Fibroblast of lung (primary cell): ENCODE results near the gene DDAH1. TPM values are rescaled to one million over a fixed set of nuclear protein-coding genes. Genes with fewer than 3 reads are reported as not detected.

Experiments used
- DNase-seq, 2 donors: peaks; one replicate each; pipeline versions ENCODE4 v3.0.0 to v3.0.0-alpha.2; 2010; ENCODE audit warnings: low read depth in 2 of 2
- H2AFZ ChIP-seq: 2 replicates; pipeline ENCODE4 v1.5.1; 2012; ENCODE audit warnings: low read length, control low read depth, inconsistent platforms
- H3K27ac ChIP-seq: 2 replicates; pipeline ENCODE4 v1.5.1; 2011; ENCODE audit warnings: low read length, control low read depth; ENCODE audit not compliant: insufficient read depth
- H3K27me3 ChIP-seq: 2 replicates; pipeline ENCODE4 v1.5.1; 2011; ENCODE audit warnings: mild to moderate bottlenecking, low read length; ENCODE audit not compliant: control insufficient read depth, insufficient read depth
- H3K36me3 ChIP-seq: 2 replicates; pipeline ENCODE4 v1.5.1; 2011; ENCODE audit warnings: low read length; ENCODE audit not compliant: control insufficient read depth, insufficient read depth
- H3K4me1 ChIP-seq: 2 replicates; pipeline ENCODE4 v1.5.1; 2011; ENCODE audit warnings: low read length; ENCODE audit not compliant: control insufficient read depth, insufficient read depth; ENCODE audit errors: extremely low read depth
- H3K4me2 ChIP-seq: 2 replicates; pipeline ENCODE4 v1.5.1; 2011; ENCODE audit warnings: low read length, control low read depth; ENCODE audit not compliant: insufficient read depth; ENCODE audit errors: extremely low read depth
- H3K4me3 ChIP-seq, 4 experiments: fragments of 200-600 bp in 1 of 4; sonication (generic) in 1 of 4; replicated peaks in 1 of 4; 2 replicates each; pipeline ENCODE4 v1.5.1; 2011 to 2016; ENCODE audit warnings: low read length in 4 of 4, low read depth in 3 of 4, mild to moderate bottlenecking in 3 of 4, control low read depth in 2 of 4, inconsistent platforms in 1 of 4, mixed read lengths in 1 of 4; ENCODE audit not compliant: insufficient read depth in 1 of 4; ENCODE audit errors: control extremely low read depth in 1 of 4
- H3K79me2 ChIP-seq: 2 replicates; pipeline ENCODE4 v1.5.1; 2012; ENCODE audit warnings: mild to moderate bottlenecking, low read length, inconsistent platforms; ENCODE audit not compliant: control insufficient read depth, insufficient read depth
- H3K9ac ChIP-seq: 2 replicates; pipeline ENCODE4 v1.5.1; 2011; ENCODE audit warnings: mild to moderate bottlenecking, low read length, control low read depth; ENCODE audit not compliant: insufficient read depth
- H3K9me3 ChIP-seq: 2 replicates; pipeline ENCODE4 v1.5.1; 2012; ENCODE audit warnings: low read depth, low read length; ENCODE audit not compliant: control insufficient read depth, insufficient read depth
- H4K20me1 ChIP-seq: 2 replicates; pipeline ENCODE4 v1.5.1; 2011; ENCODE audit warnings: low read length; ENCODE audit not compliant: control insufficient read depth, insufficient read depth; ENCODE audit errors: extremely low read depth
- CTCF ChIP-seq, 2 donors: IDR thresholded peaks in 1 of 2; conservative IDR thresholded peaks in 1 of 2; 1 replicate in 1 of 2; 2 replicates in 1 of 2; pipeline ENCODE4 v1.5.1; 2011 to 2012; ENCODE audit warnings: low read length in 2 of 2, control low read depth in 1 of 2, inconsistent platforms in 1 of 2, low read depth in 1 of 2, mild to moderate bottlenecking in 1 of 2
- EZH2 ChIP-seq: IDR thresholded peaks from 2 replicates; pipeline ENCODE4 v1.5.1; 2012; ENCODE audit warnings: low read length, control low read depth, mild to moderate bottlenecking; ENCODE audit errors: missing control alignments
- polyA plus RNA-seq, 2 donors: library from polyadenylated mRNA; depleted of rRNA in 1 of 2; stranded (reverse) in 1 of 2; unstranded in 1 of 2; fragments of >200 nt; gene quantifications; 2 replicates each; pipeline ENCODE4 v1.2.1, GENCODE V29; 2011 to 2012; ENCODE audit warnings: missing spikeins in 1 of 2
- total RNA-seq: library from RNA; depleted of rRNA; stranded (reverse); fragments of >200 nt; gene quantifications from 2 replicates; pipeline ENCODE4 v1.2.1, GENCODE V29; 2014

Gene DDAH1
- total and polyA plus RNA-seq, 2 donors (not counting 1 experiment from before 2014, with no cell fraction given) = 50.0 to 218 TPM

- Histone ChIP-seq H2AFZ (no peak overlapping the region), H3K27ac (peak overlapping the region; percentile 49), H3K79me2 (peaks cover 2% of the 10 kb centered on the region), H3K4me1 (peaks cover 7% of the 10 kb centered on the region), H3K4me2 (peak overlapping the region; percentile 32), H3K9me3 (no peaks in the 10 kb centered on the region), H3K4me3 (no peak overlapping the region), H4K20me1 (no peaks in the 10 kb centered on the region), H3K36me3 (no peaks in the 10 kb centered on the region), H3K9ac (no peak overlapping the region), H3K27me3 (no peaks in the 10 kb centered on the region)
- DNase-seq = peak; percentile 32 to 96
- TF ChIP-seq CTCF (conservative IDR thresholded peaks at IDR 0.05 in 1 of 2, IDR thresholded peaks at IDR 0.05 in 1 of 2; ENCODE audit: low read depth in 1 of 2, low read length in 2 of 2) (no peak), EZH2 (no peak)
Measured at GRCh38 chr1:85343612-85344255, 121.2 kb downstream of the DDAH1 start.

- Histone ChIP-seq H2AFZ (no peak overlapping the region), H3K9ac (no peak overlapping the region), H3K4me2 (peak overlapping the region; percentile 20), H3K79me2 (peaks cover 2% of the 10 kb centered on the region), H4K20me1 (no peaks in the 10 kb centered on the region), H3K27ac (peak overlapping the region; percentile 49), H3K4me3 (no peak overlapping the region), H3K9me3 (no peaks in the 10 kb centered on the region), H3K36me3 (no peaks in the 10 kb centered on the region), H3K27me3 (no peaks in the 10 kb centered on the region), H3K4me1 (peaks cover 9% of the 10 kb centered on the region)
- no peak for TF ChIP-seq CTCF (conservative IDR thresholded peaks at IDR 0.05 in 1 of 2, IDR thresholded peaks at IDR 0.05 in 1 of 2; ENCODE audit: low read depth in 1 of 2, low read length in 2 of 2)
- no peak for TF ChIP-seq EZH2
- DNase-seq = peak in 1 of 2 donors; percentile 37
Measured at GRCh38 chr1:85343213-85343611, 121.7 kb downstream of the DDAH1 start.

GRCh38 chr1:85342207-85342606, 122.8 kb downstream of the DDAH1 start:
- Histone ChIP-seq H3K36me3 (no peaks in the 10 kb centered on the region), H4K20me1 (no peaks in the 10 kb centered on the region), H3K9me3 (no peaks in the 10 kb centered on the region), H3K27me3 (no peaks in the 10 kb centered on the region), H2AFZ (no peak overlapping the region), H3K4me3 (no peak overlapping the region), H3K4me1 (peaks cover 9% of the 10 kb centered on the region), H3K79me2 (peaks cover 2% of the 10 kb centered on the region), H3K9ac (no peak overlapping the region), H3K27ac (no peak overlapping the region), H3K4me2 (no peak overlapping the region)
- no peak for TF ChIP-seq EZH2
- no peak for TF ChIP-seq CTCF (conservative IDR thresholded peaks at IDR 0.05 in 1 of 2, IDR thresholded peaks at IDR 0.05 in 1 of 2; ENCODE audit: low read depth in 1 of 2, low read length in 2 of 2)
- DNase-seq = peak; percentile 27 to 82
